ENCODE results near the gene PPP1R14C. TPM values are rescaled to one million over a fixed set of nuclear protein-coding genes. Genes with fewer than 3 reads are reported as not detected.

Gene PPP1R14C
- total and polyA plus RNA-seq, 4 donors: 7.8 to 42.3 (median 26.4) TPM

GRCh38 chr6:150145427-150145826 is 2.6 kb downstream of the PPP1R14C start:
- Histone ChIP-seq H3K4me3 (ENCODE audit: low read depth, low read length) (no peak overlapping the region), H3K4me1 (ENCODE audit: control insufficient read depth, insufficient read depth, low read length) (peaks cover 29% of the 10 kb centered on the region), H3K27ac (ENCODE audit: low read depth, low read length) (no peak overlapping the region), H3K36me3 (ENCODE audit: control insufficient read depth, insufficient read depth, low read length) (no peaks in the 10 kb centered on the region), H3K27me3 (ENCODE audit: control insufficient read depth, insufficient read depth, low read length) (peaks cover 33% of the 10 kb centered on the region), H3K9me3 (ENCODE audit: control insufficient read depth, insufficient read depth, low read length) (no peaks in the 10 kb centered on the region)
- DNase-seq (ENCODE audit: low read depth in 4 of 6, low spot score in 6 of 6): peak in 1 of 6 donors; percentile 28
- no CpG with 5 or more reads among the region's 3 CpGs for WGBS (ENCODE audit: insufficient coverage)

GRCh38 chr6:150145830-150146229 is 3.0 kb downstream of the PPP1R14C start:
- Histone ChIP-seq H3K4me1 (ENCODE audit: control insufficient read depth, insufficient read depth, low read length) (peaks cover 31% of the 10 kb centered on the region), H3K36me3 (ENCODE audit: control insufficient read depth, insufficient read depth, low read length) (no peaks in the 10 kb centered on the region), H3K27me3 (ENCODE audit: control insufficient read depth, insufficient read depth, low read length) (peaks cover 32% of the 10 kb centered on the region), H3K9me3 (ENCODE audit: control insufficient read depth, insufficient read depth, low read length) (no peaks in the 10 kb centered on the region), H3K27ac (ENCODE audit: low read depth, low read length) (no peak overlapping the region), H3K4me3 (ENCODE audit: low read depth, low read length) (no peak overlapping the region)
- DNase-seq (ENCODE audit: low read depth in 4 of 6, low spot score in 6 of 6): no peak

GRCh38 chr6:150146436-150146835 is 3.6 kb downstream of the PPP1R14C start:
- peaks cover 31% of the 10 kb centered on the region for H3K4me1 ChIP-seq (ENCODE audit: control insufficient read depth, insufficient read depth, low read length)
- 92% methylated on average over 2 of the region's 3 CpGs for WGBS (ENCODE audit: insufficient coverage)
- H3K4me3 ChIP-seq (ENCODE audit: low read depth, low read length): no peak overlapping the region
- H3K36me3 ChIP-seq (ENCODE audit: control insufficient read depth, insufficient read depth, low read length): no peaks in the 10 kb centered on the region
- no peaks in the 10 kb centered on the region for H3K9me3 ChIP-seq (ENCODE audit: control insufficient read depth, insufficient read depth, low read length)
- H3K27ac ChIP-seq (ENCODE audit: low read depth, low read length): no peak overlapping the region
- peaks cover 27% of the 10 kb centered on the region for H3K27me3 ChIP-seq (ENCODE audit: control insufficient read depth, insufficient read depth, low read length)
- DNase-seq (ENCODE audit: low read depth in 4 of 6, low spot score in 6 of 6): no peak

DNA sequence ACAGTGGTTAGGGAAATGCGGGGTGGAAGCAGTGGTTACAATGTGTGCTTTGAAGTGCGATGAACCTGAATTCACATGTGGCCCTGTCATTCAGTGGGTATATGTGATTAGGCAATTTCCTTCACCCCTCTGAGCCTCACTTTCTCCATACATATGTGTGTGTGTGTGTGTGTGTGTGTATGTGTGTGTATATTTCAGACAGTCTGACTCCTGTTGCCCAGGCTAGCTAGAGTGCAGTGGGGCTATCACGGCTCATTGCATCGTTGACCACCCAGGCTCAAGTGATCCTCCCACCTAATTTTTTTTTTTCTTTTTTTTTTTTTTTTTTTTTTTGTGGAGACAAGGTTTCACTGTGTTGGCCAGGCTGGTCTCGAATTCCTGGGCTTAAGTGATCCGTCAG is 6.3 kb downstream of the PPP1R14C start:
- peaks cover 18% of the 10 kb centered on the region for H3K27me3 ChIP-seq (ENCODE audit: control insufficient read depth, insufficient read depth, low read length)
- no peak overlapping the region for H3K4me3 ChIP-seq (ENCODE audit: low read depth, low read length)
- H3K36me3 ChIP-seq (ENCODE audit: control insufficient read depth, insufficient read depth, low read length): no peaks in the 10 kb centered on the region
- H3K9me3 ChIP-seq (ENCODE audit: control insufficient read depth, insufficient read depth, low read length): no peaks in the 10 kb centered on the region
- H3K27ac ChIP-seq (ENCODE audit: low read depth, low read length): no peak overlapping the region
- peaks cover 14% of the 10 kb centered on the region for H3K4me1 ChIP-seq (ENCODE audit: control insufficient read depth, insufficient read depth, low read length)
- no peak for DNase-seq (ENCODE audit: low read depth in 4 of 6, low spot score in 6 of 6)
- 81% methylated on average over 2 of the region's 6 CpGs for WGBS (ENCODE audit: insufficient coverage)

- H3K9me3 ChIP-seq (ENCODE audit: control insufficient read depth, insufficient read depth, low read length): no peaks in the 10 kb centered on the region
- H3K4me1 ChIP-seq (ENCODE audit: control insufficient read depth, insufficient read depth, low read length): peaks cover 13% of the 10 kb centered on the region
- DNase-seq (ENCODE audit: low read depth in 4 of 6, low spot score in 6 of 6): no peak
- H3K27ac ChIP-seq (ENCODE audit: low read depth, low read length): no peak overlapping the region
- no peaks in the 10 kb centered on the region for H3K36me3 ChIP-seq (ENCODE audit: control insufficient read depth, insufficient read depth, low read length)
- 44% methylated on average over 1 of the region's 2 CpGs for WGBS (ENCODE audit: insufficient coverage)
- H3K27me3 ChIP-seq (ENCODE audit: control insufficient read depth, insufficient read depth, low read length): peaks cover 8% of the 10 kb centered on the region
- no peak overlapping the region for H3K4me3 ChIP-seq (ENCODE audit: low read depth, low read length)
Measured at GRCh38 chr6:150150458-150150820, 7.6 kb downstream of the PPP1R14C start.

- no peaks in the 10 kb centered on the region for H3K9me3 ChIP-seq (ENCODE audit: control insufficient read depth, insufficient read depth, low read length)
- DNase-seq (ENCODE audit: low read depth in 4 of 6, low spot score in 6 of 6): no peak
- WGBS (ENCODE audit: insufficient coverage): 50% methylated on average over 7 of the region's 12 CpGs
- no peaks in the 10 kb centered on the region for H3K36me3 ChIP-seq (ENCODE audit: control insufficient read depth, insufficient read depth, low read length)
- H3K4me1 ChIP-seq (ENCODE audit: control insufficient read depth, insufficient read depth, low read length): peaks cover 13% of the 10 kb centered on the region
- H3K27ac ChIP-seq (ENCODE audit: low read depth, low read length): no peak overlapping the region
- H3K27me3 ChIP-seq (ENCODE audit: control insufficient read depth, insufficient read depth, low read length): peaks cover 5% of the 10 kb centered on the region
- H3K4me3 ChIP-seq (ENCODE audit: low read depth, low read length): no peak overlapping the region
Measured at GRCh38 chr6:150150821-150151646, 8.2 kb downstream of the PPP1R14C start.

- no peak overlapping the region for H3K27ac ChIP-seq (ENCODE audit: low read depth, low read length)
- peaks cover 10% of the 10 kb centered on the region for H3K4me1 ChIP-seq (ENCODE audit: control insufficient read depth, insufficient read depth, low read length)
- DNase-seq (ENCODE audit: low read depth in 4 of 6, low spot score in 6 of 6): peak in 1 of 6 donors; percentile 43
- H3K27me3 ChIP-seq (ENCODE audit: control insufficient read depth, insufficient read depth, low read length): no peaks in the 10 kb centered on the region
- H3K9me3 ChIP-seq (ENCODE audit: control insufficient read depth, insufficient read depth, low read length): no peaks in the 10 kb centered on the region
- H3K4me3 ChIP-seq (ENCODE audit: low read depth, low read length): no peak overlapping the region
- WGBS (ENCODE audit: insufficient coverage): 66% methylated on average over 6 of the region's 9 CpGs
- H3K36me3 ChIP-seq (ENCODE audit: control insufficient read depth, insufficient read depth, low read length): no peaks in the 10 kb centered on the region
Measured at GRCh38 chr6:150152891-150153876, 10.3 kb downstream of the PPP1R14C start.

- H3K4me3 ChIP-seq (ENCODE audit: low read depth, low read length): no peak overlapping the region
- 91% methylated on average over 5 of the region's 6 CpGs for WGBS (ENCODE audit: insufficient coverage)
- H3K27ac ChIP-seq (ENCODE audit: low read depth, low read length): no peak overlapping the region
- peaks cover 10% of the 10 kb centered on the region for H3K4me1 ChIP-seq (ENCODE audit: control insufficient read depth, insufficient read depth, low read length)
- no peaks in the 10 kb centered on the region for H3K27me3 ChIP-seq (ENCODE audit: control insufficient read depth, insufficient read depth, low read length)
- no peak for DNase-seq (ENCODE audit: low read depth in 4 of 6, low spot score in 6 of 6)
- H3K36me3 ChIP-seq (ENCODE audit: control insufficient read depth, insufficient read depth, low read length): no peaks in the 10 kb centered on the region
- no peaks in the 10 kb centered on the region for H3K9me3 ChIP-seq (ENCODE audit: control insufficient read depth, insufficient read depth, low read length)
Measured at GRCh38 chr6:150153905-150154492, 11.2 kb downstream of the PPP1R14C start.

DNA sequence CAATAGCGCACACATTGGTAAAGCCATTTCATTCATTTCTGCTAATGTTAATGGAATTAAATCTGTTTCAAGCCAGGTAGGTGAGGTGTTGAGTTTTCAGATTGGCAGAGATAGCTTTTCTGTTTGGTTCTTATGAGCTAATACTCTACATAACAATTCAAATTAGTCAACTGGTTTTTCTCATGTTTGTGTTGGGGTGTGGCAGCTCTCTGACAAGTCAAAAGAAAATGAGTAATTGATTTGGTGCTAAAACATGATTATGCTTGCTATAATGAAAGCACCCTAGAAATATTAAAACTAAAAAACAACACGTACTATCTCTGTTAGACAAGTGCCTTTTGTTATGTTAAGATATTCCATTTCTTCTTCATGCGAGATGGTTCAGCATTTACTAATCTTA is 13.6 kb downstream of the PPP1R14C start:
- no peak overlapping the region for H3K27ac ChIP-seq (ENCODE audit: low read depth, low read length)
- no peaks in the 10 kb centered on the region for H3K36me3 ChIP-seq (ENCODE audit: control insufficient read depth, insufficient read depth, low read length)
- H3K9me3 ChIP-seq (ENCODE audit: control insufficient read depth, insufficient read depth, low read length): no peaks in the 10 kb centered on the region
- peaks cover 5% of the 10 kb centered on the region for H3K4me1 ChIP-seq (ENCODE audit: control insufficient read depth, insufficient read depth, low read length)
- no peaks in the 10 kb centered on the region for H3K27me3 ChIP-seq (ENCODE audit: control insufficient read depth, insufficient read depth, low read length)
- DNase-seq (ENCODE audit: low read depth in 4 of 6, low spot score in 6 of 6): no peak
- WGBS (ENCODE audit: insufficient coverage): no CpG with 5 or more reads among the region's 3 CpGs
- no peak overlapping the region for H3K4me3 ChIP-seq (ENCODE audit: low read depth, low read length)
